ENCODE results near the gene CSF1.
A peak's percentile ranks its signal among the peaks of the same experiment; 100 is the strongest.
"Not testable (repeated sequence)": the region's sequence is repeated elsewhere in the genome, so short reads cannot be mapped to it uniquely, and the experiment has no call there.

The CSF1 gene

GRCh38 chr1:109878531-109879104, 32.0 kb upstream of the CSF1 start:
- no peak for DNase-seq
- Histone ChIP-seq H3K14ac (ENCODE audit: low read length in 2 of 2) (no peak overlapping the region), H3K4me1 (ENCODE audit: control insufficient read depth, insufficient read depth, low read depth, low read length) (peaks cover 32% of the 10 kb centered on the region), H3K36me3 (ENCODE audit: control insufficient read depth in 1 of 2, insufficient read depth in 2 of 2, low read depth in 1 of 2, low read length in 2 of 2) (no peaks in the 10 kb centered on the region), H2BK12ac (ENCODE audit: low read length in 2 of 2) (peak overlapping the region; percentile 51 to 88), H3K9ac (ENCODE audit: low read length) (peak overlapping the region; percentile 82), H4K8ac (ENCODE audit: low read length) (peak overlapping the region; percentile 2), H3K4me2 (ENCODE audit: low read length, poor library complexity, severe bottlenecking) (no peak overlapping the region), H2BK5ac (ENCODE audit: low read depth, low read length, poor library complexity, severe bottlenecking) (no peak overlapping the region), H4K91ac (ENCODE audit: low read length) (peak overlapping the region; percentile 24), H3K27ac (ENCODE audit: low read length, poor library complexity, severe bottlenecking) (peak overlapping the region; percentile 4), H2BK120ac (ENCODE audit: low read depth, low read length) (peak overlapping the region; percentile 12), H3K18ac (ENCODE audit: low read depth in 1 of 2, low read length in 2 of 2) (peak overlapping the region; percentile 23 to 61), H3K4me3 (ENCODE audit: insufficient read depth in 1 of 2, low read depth in 1 of 2, low read length in 2 of 2) (no peak overlapping the region), H2AFZ (ENCODE audit: low read depth, low read length) (no peak overlapping the region), H3K9me3 (ENCODE audit: control insufficient read depth, low read length) (no peaks in the 10 kb centered on the region), H3K23ac (ENCODE audit: low read length in 2 of 2) (peak overlapping the region in 1 of 2 experiments; percentile 11), H3K27me3 (ENCODE audit: control insufficient read depth in 1 of 2, insufficient read depth in 1 of 2, low read length in 2 of 2) (no peaks in the 10 kb centered on the region), H2AK5ac (ENCODE audit: low read length, severe bottlenecking) (peak overlapping the region; percentile 46), H3K4ac (ENCODE audit: low read depth in 1 of 2, low read length in 2 of 2) (peak overlapping the region in 1 of 2 experiments; percentile 66), H2BK15ac (ENCODE audit: low read depth, poor library complexity, severe bottlenecking) (peak overlapping the region; percentile 4), H3K79me1 (replicated peaks; ENCODE audit: low read length, poor library complexity, severe bottlenecking) (no peaks in the 10 kb centered on the region)
- 96% methylated on average over 7 of the region's 8 CpGs for WGBS

- H2BK12ac ChIP-seq (ENCODE audit: low read length in 2 of 2); H2BK5ac ChIP-seq (ENCODE audit: low read depth, low read length, poor library complexity, severe bottlenecking); H3K36me3 ChIP-seq (ENCODE audit: control insufficient read depth in 1 of 2, insufficient read depth in 2 of 2, low read depth in 1 of 2, low read length in 2 of 2); H3K4ac ChIP-seq (ENCODE audit: low read depth in 1 of 2, low read length in 2 of 2); H3K79me1 ChIP-seq (replicated peaks; ENCODE audit: low read length, poor library complexity, severe bottlenecking); H2AK5ac ChIP-seq (ENCODE audit: low read length, severe bottlenecking); H3K4me3 ChIP-seq (ENCODE audit: insufficient read depth in 1 of 2, low read depth in 1 of 2, low read length in 2 of 2); H3K27me3 ChIP-seq (ENCODE audit: control insufficient read depth in 1 of 2, insufficient read depth in 1 of 2, low read length in 2 of 2); H2AFZ ChIP-seq (ENCODE audit: low read depth, low read length); H3K18ac ChIP-seq (ENCODE audit: low read depth in 1 of 2, low read length in 2 of 2); H3K14ac ChIP-seq (ENCODE audit: low read length in 2 of 2); H2BK15ac ChIP-seq (ENCODE audit: low read depth, poor library complexity, severe bottlenecking); H3K9me3 ChIP-seq (ENCODE audit: control insufficient read depth, low read length); H3K23ac ChIP-seq (ENCODE audit: low read length in 2 of 2); H2BK120ac ChIP-seq (ENCODE audit: low read depth, low read length); DNase-seq; H4K8ac ChIP-seq (ENCODE audit: low read length); H3K4me2 ChIP-seq (ENCODE audit: low read length, poor library complexity, severe bottlenecking); H4K91ac ChIP-seq (ENCODE audit: low read length); H3K9ac ChIP-seq (ENCODE audit: low read length): not testable (repeated sequence)
- H3K4me1 ChIP-seq (ENCODE audit: control insufficient read depth, insufficient read depth, low read depth, low read length): peaks cover 30% of the 10 kb centered on the region
- H3K27ac ChIP-seq (ENCODE audit: low read length, poor library complexity, severe bottlenecking): peak overlapping the region; percentile 4
- 91% methylated on average over 5 of the region's 6 CpGs for WGBS
These were observed 31.3 kb upstream of the CSF1 start for GRCh38 chr1:109879371-109879770.

- no peak overlapping the region for H3K27ac ChIP-seq (ENCODE audit: low read length, poor library complexity, severe bottlenecking)
- WGBS: 98% methylated on average over 10 of the region's 10 CpGs
- no peaks in the 10 kb centered on the region for H3K79me1 ChIP-seq (replicated peaks; ENCODE audit: low read length, poor library complexity, severe bottlenecking)
- H4K91ac ChIP-seq (ENCODE audit: low read length): peak overlapping the region; percentile 84
- H2AK5ac ChIP-seq (ENCODE audit: low read length, severe bottlenecking): peak overlapping the region; percentile 58
- peak overlapping the region; percentile 8 for H2BK120ac ChIP-seq (ENCODE audit: low read depth, low read length)
- H2BK12ac ChIP-seq (ENCODE audit: low read length in 2 of 2): peak overlapping the region; percentile 45 to 75
- H2BK15ac ChIP-seq (ENCODE audit: low read depth, poor library complexity, severe bottlenecking): peak overlapping the region; percentile 29
- no peaks in the 10 kb centered on the region for H3K9me3 ChIP-seq (ENCODE audit: control insufficient read depth, low read length)
- DNase-seq: no peak
- H3K4me2 ChIP-seq (ENCODE audit: low read length, poor library complexity, severe bottlenecking): no peak overlapping the region
- peak overlapping the region; percentile 44 to 68 for H3K4ac ChIP-seq (ENCODE audit: low read depth in 1 of 2, low read length in 2 of 2)
- H3K27me3 ChIP-seq (ENCODE audit: control insufficient read depth in 1 of 2, insufficient read depth in 1 of 2, low read length in 2 of 2): no peaks in the 10 kb centered on the region
- no peaks in the 10 kb centered on the region for H3K36me3 ChIP-seq (ENCODE audit: control insufficient read depth in 1 of 2, insufficient read depth in 2 of 2, low read depth in 1 of 2, low read length in 2 of 2)
- peak overlapping the region; percentile 4 to 55 for H3K18ac ChIP-seq (ENCODE audit: low read depth in 1 of 2, low read length in 2 of 2)
- H3K4me3 ChIP-seq (ENCODE audit: insufficient read depth in 1 of 2, low read depth in 1 of 2, low read length in 2 of 2): no peak overlapping the region
- H3K23ac ChIP-seq (ENCODE audit: low read length in 2 of 2): no peak overlapping the region
- H3K9ac ChIP-seq (ENCODE audit: low read length): no peak overlapping the region
- peak overlapping the region; percentile 62 for H4K8ac ChIP-seq (ENCODE audit: low read length)
- H3K14ac ChIP-seq (ENCODE audit: low read length in 2 of 2): no peak overlapping the region
- H3K4me1 ChIP-seq (ENCODE audit: control insufficient read depth, insufficient read depth, low read depth, low read length): peaks cover 30% of the 10 kb centered on the region
- no peak overlapping the region for H2AFZ ChIP-seq (ENCODE audit: low read depth, low read length)
- no peak overlapping the region for H2BK5ac ChIP-seq (ENCODE audit: low read depth, low read length, poor library complexity, severe bottlenecking)
These were observed 30.6 kb upstream of the CSF1 start for GRCh38 chr1:109879881-109880525.

GRCh38 chr1:109880971-109881894, 29.4 kb upstream of the CSF1 start:
- H2BK12ac ChIP-seq (ENCODE audit: low read length in 2 of 2): peak overlapping the region; percentile 75 to 85
- peak overlapping the region; percentile 61 for H2BK120ac ChIP-seq (ENCODE audit: low read depth, low read length)
- H2AFZ ChIP-seq (ENCODE audit: low read depth, low read length): no peak overlapping the region
- H3K27me3 ChIP-seq (ENCODE audit: control insufficient read depth in 1 of 2, insufficient read depth in 1 of 2, low read length in 2 of 2): no peaks in the 10 kb centered on the region
- H3K4ac ChIP-seq (ENCODE audit: low read depth in 1 of 2, low read length in 2 of 2): no peak overlapping the region
- H3K18ac ChIP-seq (ENCODE audit: low read depth in 1 of 2, low read length in 2 of 2): peak overlapping the region; percentile 29 to 61
- no peak overlapping the region for H3K27ac ChIP-seq (ENCODE audit: low read length, poor library complexity, severe bottlenecking)
- no peaks in the 10 kb centered on the region for H3K9me3 ChIP-seq (ENCODE audit: control insufficient read depth, low read length)
- 78% methylated on average over 20 of the region's 20 CpGs for WGBS
- H4K91ac ChIP-seq (ENCODE audit: low read length): no peak overlapping the region
- H2BK5ac ChIP-seq (ENCODE audit: low read depth, low read length, poor library complexity, severe bottlenecking): no peak overlapping the region
- no peak overlapping the region for H3K4me3 ChIP-seq (ENCODE audit: insufficient read depth in 1 of 2, low read depth in 1 of 2, low read length in 2 of 2)
- H4K8ac ChIP-seq (ENCODE audit: low read length): peak overlapping the region; percentile 52
- H2AK5ac ChIP-seq (ENCODE audit: low read length, severe bottlenecking): peak overlapping the region; percentile 86
- no peak overlapping the region for H2BK15ac ChIP-seq (ENCODE audit: low read depth, poor library complexity, severe bottlenecking)
- H3K9ac ChIP-seq (ENCODE audit: low read length): peak overlapping the region; percentile 9
- no peak overlapping the region for H3K4me2 ChIP-seq (ENCODE audit: low read length, poor library complexity, severe bottlenecking)
- no peak for DNase-seq
- H3K79me1 ChIP-seq (replicated peaks; ENCODE audit: low read length, poor library complexity, severe bottlenecking): no peaks in the 10 kb centered on the region
- no peaks in the 10 kb centered on the region for H3K36me3 ChIP-seq (ENCODE audit: control insufficient read depth in 1 of 2, insufficient read depth in 2 of 2, low read depth in 1 of 2, low read length in 2 of 2)
- H3K14ac ChIP-seq (ENCODE audit: low read length in 2 of 2): no peak overlapping the region
- H3K23ac ChIP-seq (ENCODE audit: low read length in 2 of 2): no peak overlapping the region
- H3K4me1 ChIP-seq (ENCODE audit: control insufficient read depth, insufficient read depth, low read depth, low read length): peaks cover 30% of the 10 kb centered on the region

Data from mesenchymal stem cell (in vitro differentiated cells and primary cell).